Muscle of back (tissue), 11 donors: ENCODE data around the gene ANKRD36B. TPM values are rescaled to one million over a fixed set of nuclear protein-coding genes. Genes with fewer than 3 reads are reported as not detected.
"Not testable (repeated sequence)": the region's sequence is repeated elsewhere in the genome, so short reads cannot be mapped to it uniquely, and the experiment has no call there.

Experiments
- DNase-seq, 3 donors: peaks; one replicate each; pipeline versions ENCODE4 v3.0.0 to v3.0.0-alpha.2; 2013
- polyA plus RNA-seq, 10 donors: library from polyadenylated mRNA; unstranded; fragments of 120-200 nt; gene quantifications; one replicate each; pipeline ENCODE4 v1.2.1, GENCODE V29; 2013; ENCODE audit not compliant: insufficient read length in 10 of 10

Gene ANKRD36B
- polyA plus RNA-seq, 10 donors: 8.8 to 30.5 (median 15.1) TPM

DNA sequence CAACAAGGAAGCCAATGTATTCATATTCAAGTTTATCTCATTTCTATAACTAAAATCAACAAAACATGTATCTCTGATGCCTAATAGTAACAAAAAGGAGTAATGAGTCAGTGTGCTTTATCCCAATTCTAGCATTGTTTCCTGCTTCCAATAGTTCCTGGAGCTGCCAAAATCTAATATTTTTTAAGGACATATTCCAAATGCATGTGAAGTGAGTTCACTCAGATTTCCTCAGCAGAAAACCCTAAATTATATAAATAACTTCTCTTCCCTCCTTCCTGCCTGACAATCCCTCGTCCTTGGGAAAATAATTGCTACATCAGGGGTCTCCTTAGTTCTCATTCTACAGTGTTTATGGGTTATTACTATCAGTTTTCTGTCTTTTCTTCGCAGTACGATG, 37.3 kb downstream of the ANKRD36B start:
- DNase-seq: peak in 2 of 3 donors; percentile 11 to 57

DNA sequence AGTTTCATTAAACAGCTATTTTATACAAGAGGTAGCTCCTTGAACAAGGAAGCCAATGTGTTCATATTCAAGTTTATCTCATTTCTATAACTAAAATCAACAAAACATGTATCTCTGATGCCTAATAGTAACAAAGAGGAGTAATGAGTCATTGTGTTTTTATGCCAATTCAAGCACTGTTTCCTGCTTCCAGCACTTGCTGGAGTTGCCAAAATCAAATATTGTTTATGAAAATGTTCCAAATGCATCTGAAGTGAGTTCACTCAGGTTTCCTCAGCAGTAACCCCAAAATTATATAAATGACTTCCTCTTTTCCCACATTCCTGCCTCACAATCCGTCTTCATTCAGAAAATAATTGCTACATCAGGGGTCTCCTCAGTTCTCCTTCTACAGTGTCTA, 39.2 kb downstream of the ANKRD36B start:
- not testable (repeated sequence) for DNase-seq

DNA sequence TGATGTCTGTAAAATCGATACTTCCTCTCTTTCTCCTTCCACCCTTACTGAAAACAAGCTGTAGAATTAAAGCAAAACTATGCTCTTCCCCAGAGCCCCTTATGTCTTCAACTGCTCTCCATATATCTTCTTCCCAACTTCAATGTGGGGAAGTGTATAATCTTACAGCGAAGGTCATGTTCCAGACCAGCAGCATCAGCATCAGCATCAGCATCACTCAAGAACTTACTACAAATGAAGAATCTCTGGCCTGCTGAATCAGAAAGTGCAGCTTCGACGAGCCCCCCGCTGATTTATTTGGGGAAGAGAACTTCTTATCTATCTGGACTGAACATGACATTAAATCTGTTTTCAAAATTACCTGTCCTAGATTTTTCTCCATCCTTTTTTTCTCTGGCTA, 40.6 kb downstream of the ANKRD36B start:
- DNase-seq: not testable (repeated sequence)

DNA sequence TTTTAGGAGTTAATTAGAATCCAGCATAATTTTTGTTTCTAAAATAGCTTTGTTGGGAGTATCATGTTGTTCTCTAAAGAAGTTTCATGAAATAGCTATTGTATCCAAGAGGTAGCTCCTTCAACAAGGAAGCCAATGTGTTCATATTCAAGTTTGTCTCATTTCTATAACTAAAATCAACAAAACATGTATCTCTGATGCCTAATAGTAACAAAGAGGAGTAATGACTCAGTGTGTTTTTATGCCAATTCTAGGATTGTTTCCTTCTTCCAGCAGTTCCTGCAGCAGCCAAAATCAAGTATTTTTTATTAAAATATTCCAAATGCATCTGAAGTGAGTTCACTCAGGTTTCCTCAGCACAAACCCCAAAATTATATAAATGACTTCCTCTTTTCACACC, 41.1 kb downstream of the ANKRD36B start:
- DNase-seq: not testable (repeated sequence)

DNA sequence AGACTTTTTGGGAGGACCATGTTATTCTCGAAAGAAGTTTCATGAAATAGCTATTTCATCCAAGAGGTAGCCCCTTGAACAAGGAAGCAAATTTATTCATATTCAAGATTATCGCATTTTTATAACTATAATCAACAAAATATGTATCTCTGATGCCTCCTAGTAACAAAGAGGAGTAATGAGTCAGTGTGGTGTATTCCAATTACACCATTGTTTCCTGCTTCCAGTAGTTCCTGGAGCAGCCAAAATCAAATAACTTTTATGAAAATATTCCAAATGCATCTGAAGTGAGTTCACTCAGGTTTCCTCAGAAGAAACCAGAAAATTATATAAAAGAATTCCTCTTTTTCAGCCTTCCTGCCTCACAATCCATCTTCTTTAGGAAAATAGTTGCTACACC, 43.0 kb downstream of the ANKRD36B start:
- no peak for DNase-seq

DNA sequence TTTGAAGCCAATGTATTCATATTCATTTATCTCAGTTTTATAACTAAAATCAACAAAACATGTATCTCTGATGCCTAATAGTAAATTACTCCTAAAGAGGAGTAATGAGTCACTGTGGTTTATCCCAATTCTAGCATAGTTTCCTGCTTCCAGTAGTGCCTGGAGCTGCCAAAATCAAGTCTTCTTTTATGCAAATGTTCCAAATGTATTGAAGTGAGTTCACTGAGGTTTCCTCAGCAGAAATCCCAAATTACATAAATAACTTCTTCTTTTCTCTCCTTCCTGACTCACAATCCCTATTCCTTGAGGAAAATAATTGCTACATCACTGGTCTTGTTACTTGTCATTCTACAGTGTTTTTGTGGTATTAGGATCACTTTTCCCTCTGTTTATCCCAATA, 44.8 kb downstream of the ANKRD36B start:
- DNase-seq: not testable (repeated sequence)

DNA sequence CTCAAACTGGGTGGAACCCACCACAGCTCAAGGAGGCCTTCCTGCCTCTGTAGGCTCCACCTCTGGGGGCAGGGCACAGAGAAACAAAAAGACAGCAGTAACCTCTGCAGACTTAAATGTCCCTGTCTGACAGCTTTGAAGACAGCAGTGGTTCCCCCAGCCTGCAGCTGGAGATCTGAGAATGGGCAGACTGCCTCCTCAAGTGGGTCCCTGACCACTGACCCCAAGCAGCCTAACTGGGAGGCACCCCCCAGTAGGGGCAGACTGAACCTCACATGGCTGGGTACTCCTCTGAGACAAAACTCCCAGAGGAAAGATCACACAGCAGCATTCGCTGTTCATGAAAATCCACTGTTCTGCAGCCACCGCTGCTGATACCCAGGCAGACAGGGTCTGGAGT, 63.8 kb downstream of the ANKRD36B start:
- not testable (repeated sequence) for DNase-seq

DNA sequence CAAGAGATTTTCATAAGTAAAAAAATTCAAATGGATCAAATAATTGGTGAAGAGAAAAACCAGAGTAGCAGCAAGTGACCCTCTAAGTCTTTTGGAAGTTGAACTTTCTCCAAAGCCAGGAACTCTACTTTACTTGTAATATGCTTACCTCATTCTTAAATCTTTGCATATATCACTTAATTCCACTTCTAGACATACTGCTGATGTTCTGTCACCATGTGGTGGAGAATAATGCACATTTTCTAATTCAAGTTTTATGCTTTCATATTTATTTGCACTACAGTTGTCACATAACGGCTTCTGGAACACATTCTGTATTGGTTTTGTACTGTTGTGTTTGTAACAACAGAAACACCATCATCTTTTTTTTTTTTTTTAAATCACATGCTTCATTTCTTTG, 65.9 kb downstream of the ANKRD36B start:
- not testable (repeated sequence) for DNase-seq

DNA sequence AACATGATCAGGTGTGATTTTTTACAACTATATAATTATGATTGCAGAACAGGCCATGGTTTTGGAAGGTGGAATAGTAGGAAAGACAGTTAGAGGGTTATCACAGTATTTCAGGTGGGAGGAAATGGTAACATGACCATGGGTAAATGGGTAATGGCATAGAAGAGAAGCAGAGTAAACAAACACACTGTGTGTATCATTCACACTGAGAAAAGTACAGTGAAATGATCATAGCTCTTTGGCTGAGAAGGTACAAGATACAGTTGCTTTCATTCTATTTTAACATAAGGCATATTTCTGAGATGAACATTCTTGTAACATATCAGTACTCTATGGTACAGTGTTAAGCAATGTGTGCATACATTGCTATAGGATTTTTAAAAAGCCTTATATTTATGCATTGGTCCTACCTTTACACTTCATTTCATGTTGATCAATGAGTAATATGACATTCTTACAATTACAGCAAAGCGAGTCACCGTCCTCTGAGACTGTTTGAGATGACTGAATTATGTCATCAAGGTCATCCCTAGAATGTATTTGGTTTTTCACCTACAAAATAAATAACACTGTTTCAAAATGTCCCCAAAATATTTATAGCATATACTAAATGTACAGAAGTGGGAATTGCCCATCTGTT, 66.6 kb downstream of the ANKRD36B start:
- not testable (repeated sequence) for DNase-seq

DNA sequence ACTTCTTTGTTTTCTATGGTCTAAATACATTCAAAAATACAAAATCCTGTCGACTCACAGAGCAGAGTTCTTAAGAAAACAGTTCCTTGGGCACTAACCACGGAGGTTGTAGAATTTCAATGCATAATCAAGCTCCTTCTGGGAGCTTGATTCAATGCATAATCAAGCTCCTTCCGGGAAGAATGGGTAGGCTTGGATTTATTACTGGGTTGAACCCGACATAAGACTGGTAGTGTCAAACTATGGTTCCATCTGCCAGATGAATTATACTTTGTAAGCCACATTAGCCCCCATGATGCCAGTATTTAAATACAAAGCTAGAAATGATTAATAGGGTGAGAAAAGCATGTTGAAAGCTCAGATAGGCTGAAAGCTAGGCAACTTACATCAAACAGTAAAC, 94.0 kb downstream of the ANKRD36B start:
- not testable (repeated sequence) for DNase-seq

DNA sequence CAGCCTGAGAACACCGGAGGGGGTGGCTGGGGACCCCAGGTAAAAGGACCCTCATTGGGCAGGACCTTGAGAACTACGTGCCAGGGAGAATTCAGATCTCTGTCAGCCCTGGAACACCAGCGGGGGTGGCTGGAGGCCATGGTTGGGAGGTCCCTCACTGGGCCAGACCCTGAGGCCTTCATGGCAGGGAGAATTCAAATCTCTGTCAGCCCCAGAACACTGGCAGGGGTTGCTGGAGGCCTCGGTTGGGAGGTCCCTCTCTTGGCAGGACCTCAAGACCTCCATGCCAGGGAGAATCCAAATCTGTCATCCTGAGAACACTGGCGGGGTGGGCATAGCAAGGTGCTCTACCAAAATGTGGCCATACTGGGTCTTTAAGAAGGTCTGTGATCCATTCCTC, 99.5 kb downstream of the ANKRD36B start:
- peak in 1 of 3 donors; percentile 3 for DNase-seq

Other genes starting within 250 kb of the ANKRD36B start
- 100 to 1,000 TPM; 143 to 200 (median 176) TPM for gene COX5B, start 56.2 kb upstream of the ANKRD36B start, polyA plus RNA-seq
- 10 to 100 TPM; 40.3 to 50.0 (median 45.4) TPM for gene ACTR1B, start 74.2 kb upstream of the ANKRD36B start, polyA plus RNA-seq
- gene C2orf92, start 79.8 kb upstream of the ANKRD36B start, polyA plus RNA-seq: 10 to 100 TPM in 7 of 10 donors, 1 to 10 TPM in 3; 6.9 to 28.4 (median 13.6) TPM
- 10 to 100 TPM in 1 of 10 donors, 1 to 10 TPM in 9; 1.6 to 12.4 (median 3.0) TPM for gene ZAP70, start 123.7 kb upstream of the ANKRD36B start, polyA plus RNA-seq